Keratinocyte (primary cell): ENCODE measurements around the gene SLC9C2. TPM values are rescaled to one million over a fixed set of nuclear protein-coding genes. Genes with fewer than 3 reads are reported as not detected.

ENCODE experiments used
- DNase-seq: peaks from one replicate; pipeline ENCODE4 v3.0.0-alpha.2; 2011; ENCODE audit warnings: low read depth, missing footprints, low spot score
- FAIRE-seq: peaks from 2 replicates; lab custom pipeline; 2011; peaks lifted over from hg19 to GRCh38; lab: Jason Lieb, UNC
- H2AFZ ChIP-seq: 2 replicates; pipeline ENCODE4 v1.6.0; 2012; ENCODE audit warnings: low read length, control low read depth, inconsistent platforms; ENCODE audit not compliant: control insufficient read depth
- H3K27ac ChIP-seq: 2 replicates; pipeline ENCODE4 v1.5.1; 2011; ENCODE audit warnings: low read length; ENCODE audit not compliant: control insufficient read depth, insufficient read depth
- H3K27me3 ChIP-seq: 3 replicates; pipeline ENCODE4 v1.6.0; 2011; ENCODE audit warnings: low read length; ENCODE audit not compliant: control insufficient read depth, insufficient read depth; ENCODE audit errors: extremely low read depth
- H3K36me3 ChIP-seq, 2 experiments: 2 replicates in 1 of 2; 3 replicates in 1 of 2; pipeline ENCODE4 v1.5.1; 2011; ENCODE audit warnings: low read length in 2 of 2, mild to moderate bottlenecking in 1 of 2; ENCODE audit not compliant: control insufficient read depth in 2 of 2, insufficient read depth in 2 of 2; ENCODE audit errors: extremely low read depth in 1 of 2
- H3K4me1 ChIP-seq: 3 replicates; pipeline ENCODE4 v1.5.1; 2011; ENCODE audit warnings: low read length; ENCODE audit not compliant: control insufficient read depth, insufficient read depth; ENCODE audit errors: extremely low read depth
- H3K4me2 ChIP-seq: 3 replicates; pipeline ENCODE4 v1.6.0; 2011; ENCODE audit warnings: low read depth, low read length; ENCODE audit not compliant: control insufficient read depth, insufficient read depth; ENCODE audit errors: extremely low read depth
- H3K4me3 ChIP-seq, 3 experiments: fragments of 200-600 bp in 1 of 3; sonication (generic) in 1 of 3; 2 replicates in 2 of 3; 3 replicates in 1 of 3; pipeline ENCODE4 v1.5.1; 2011 to 2016; ENCODE audit warnings: low read length in 3 of 3, mild to moderate bottlenecking in 3 of 3, control low read depth in 2 of 3, inconsistent platforms in 1 of 3, low read depth in 1 of 3, mixed read lengths in 1 of 3, mixed run types in 1 of 3, moderate library complexity in 1 of 3; ENCODE audit not compliant: control insufficient read depth in 2 of 3, insufficient read depth in 2 of 3; ENCODE audit errors: extremely low read depth in 1 of 3
- H3K79me2 ChIP-seq: 2 replicates; pipeline ENCODE4 v1.6.0; 2012; ENCODE audit warnings: low read length; ENCODE audit not compliant: control insufficient read depth, insufficient read depth
- H3K9ac ChIP-seq: 3 replicates; pipeline ENCODE4 v1.6.0; 2011; ENCODE audit warnings: low read length; ENCODE audit not compliant: control insufficient read depth, insufficient read depth; ENCODE audit errors: extremely low read depth
- H3K9me1 ChIP-seq: 3 replicates; pipeline ENCODE4 v1.6.0; 2011; ENCODE audit warnings: low read length; ENCODE audit not compliant: control insufficient read depth, insufficient read depth; ENCODE audit errors: extremely low read depth
- H3K9me3 ChIP-seq: 2 replicates; pipeline ENCODE4 v1.5.1; 2012; ENCODE audit warnings: low read depth, low read length; ENCODE audit not compliant: control insufficient read depth
- H4K20me1 ChIP-seq: 3 replicates; pipeline ENCODE4 v1.6.0; 2011; ENCODE audit warnings: low read length; ENCODE audit not compliant: control insufficient read depth, insufficient read depth; ENCODE audit errors: extremely low read depth
- EZH2 ChIP-seq: IDR thresholded peaks from one replicate; pipeline ENCODE4 v1.6.1; 2012; ENCODE audit warnings: inconsistent platforms, mild to moderate bottlenecking, low read length, moderate library complexity
- dilution Hi-C: fragments of 300-500 bp; cut with MboI; formaldehyde crosslinking; loops from one replicate; pipeline ENCODE4 v1.7.0; 2020; ENCODE audit warnings: low sequenced_read_pairs; ENCODE audit not compliant: extremely low pct_ligation_motif_present
- polyA plus RNA-seq, 5 experiments: library from polyadenylated mRNA; depleted of rRNA in 3 of 5; stranded (reverse) in 3 of 5; stranded (forward) in 1 of 5; unstranded in 1 of 5; fragments of >200 nt; gene quantifications; 1 replicate in 1 of 5; 2 replicates in 3 of 5; 3 replicates in 1 of 5; pipeline versions ENCODE4 v1.2.1 to v1.2.3, GENCODE V29; 2011 to 2012; ENCODE audit warnings: missing spikeins in 2 of 5, low read depth in 1 of 5, low replicate concordance in 1 of 5
- TF ChIP-seq, protein P1 (sequence below), 3 experiments: IDR thresholded peaks in 1 of 3; conservative IDR thresholded peaks in 1 of 3; optimal IDR thresholded peaks in 1 of 3; 2 replicates in 2 of 3; 3 replicates in 1 of 3; pipeline versions ENCODE3 to v1.5.1; 2011; ENCODE audit warnings: low read length in 3 of 3, mild to moderate bottlenecking in 3 of 3, moderate library complexity in 2 of 3, control low read depth in 1 of 3, inconsistent platforms in 1 of 3; ENCODE audit not compliant: insufficient read depth in 2 of 3; ENCODE audit errors: extremely low read depth in 1 of 3

SLC9C2 gene
- polyA plus RNA-seq, 1 donor (not counting 4 experiments of a cell fraction or from before 2014, with no cell fraction given), result not detected

DNA sequence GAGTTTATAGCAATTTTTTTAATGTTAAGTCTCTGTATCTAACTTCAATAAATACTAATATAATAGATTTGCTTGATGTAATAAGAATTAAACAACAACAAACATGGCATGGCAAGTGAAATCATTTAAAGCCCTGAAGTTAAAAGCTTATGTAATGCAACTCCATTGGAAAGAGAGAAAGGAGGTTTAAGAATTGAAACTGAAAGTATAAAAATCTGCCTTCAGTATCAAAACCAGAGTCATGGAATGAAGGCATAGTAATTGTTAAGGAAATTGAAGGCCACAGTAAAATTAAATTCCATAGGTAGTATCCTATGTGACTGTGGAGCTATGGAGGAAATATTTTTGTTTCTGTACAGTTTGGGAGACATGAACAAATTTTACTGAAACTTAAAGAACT lies 70.6 kb downstream of the SLC9C2 start:
- no peak for TF ChIP-seq EZH2
- TF ChIP-seq, protein P1, sequence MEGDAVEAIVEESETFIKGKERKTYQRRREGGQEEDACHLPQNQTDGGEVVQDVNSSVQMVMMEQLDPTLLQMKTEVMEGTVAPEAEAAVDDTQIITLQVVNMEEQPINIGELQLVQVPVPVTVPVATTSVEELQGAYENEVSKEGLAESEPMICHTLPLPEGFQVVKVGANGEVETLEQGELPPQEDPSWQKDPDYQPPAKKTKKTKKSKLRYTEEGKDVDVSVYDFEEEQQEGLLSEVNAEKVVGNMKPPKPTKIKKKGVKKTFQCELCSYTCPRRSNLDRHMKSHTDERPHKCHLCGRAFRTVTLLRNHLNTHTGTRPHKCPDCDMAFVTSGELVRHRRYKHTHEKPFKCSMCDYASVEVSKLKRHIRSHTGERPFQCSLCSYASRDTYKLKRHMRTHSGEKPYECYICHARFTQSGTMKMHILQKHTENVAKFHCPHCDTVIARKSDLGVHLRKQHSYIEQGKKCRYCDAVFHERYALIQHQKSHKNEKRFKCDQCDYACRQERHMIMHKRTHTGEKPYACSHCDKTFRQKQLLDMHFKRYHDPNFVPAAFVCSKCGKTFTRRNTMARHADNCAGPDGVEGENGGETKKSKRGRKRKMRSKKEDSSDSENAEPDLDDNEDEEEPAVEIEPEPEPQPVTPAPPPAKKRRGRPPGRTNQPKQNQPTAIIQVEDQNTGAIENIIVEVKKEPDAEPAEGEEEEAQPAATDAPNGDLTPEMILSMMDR (optimal IDR thresholded peaks at IDR 0.05 in 1 of 3, IDR thresholded peaks at IDR 0.05 in 1 of 3, conservative IDR thresholded peaks at IDR 0.05 in 1 of 3; ENCODE audit: extremely low read depth in 1 of 3, insufficient read depth in 2 of 3, low read length in 3 of 3), result no peak
- no peaks in the 10 kb centered on the region for H3K4me1 ChIP-seq
- no peaks in the 10 kb centered on the region for H3K9me1 ChIP-seq
- FAIRE-seq (no peak), DNase-seq (no peak)
- no peaks in the 10 kb centered on the region for H3K36me3 ChIP-seq
- H3K79me2 ChIP-seq, result no peaks in the 10 kb centered on the region
- no peaks in the 10 kb centered on the region for H4K20me1 ChIP-seq
- dilution Hi-C loops, result no loop called here
- peak overlapping the region; percentile 43 for H2AFZ ChIP-seq
- H3K9ac ChIP-seq, result no peak overlapping the region
- no peaks in the 10 kb centered on the region for H3K9me3 ChIP-seq
- no peak overlapping the region for H3K4me3 ChIP-seq
- no peak overlapping the region for H3K27ac ChIP-seq
- no peaks in the 10 kb centered on the region for H3K27me3 ChIP-seq
- no peak overlapping the region for H3K4me2 ChIP-seq

DNA sequence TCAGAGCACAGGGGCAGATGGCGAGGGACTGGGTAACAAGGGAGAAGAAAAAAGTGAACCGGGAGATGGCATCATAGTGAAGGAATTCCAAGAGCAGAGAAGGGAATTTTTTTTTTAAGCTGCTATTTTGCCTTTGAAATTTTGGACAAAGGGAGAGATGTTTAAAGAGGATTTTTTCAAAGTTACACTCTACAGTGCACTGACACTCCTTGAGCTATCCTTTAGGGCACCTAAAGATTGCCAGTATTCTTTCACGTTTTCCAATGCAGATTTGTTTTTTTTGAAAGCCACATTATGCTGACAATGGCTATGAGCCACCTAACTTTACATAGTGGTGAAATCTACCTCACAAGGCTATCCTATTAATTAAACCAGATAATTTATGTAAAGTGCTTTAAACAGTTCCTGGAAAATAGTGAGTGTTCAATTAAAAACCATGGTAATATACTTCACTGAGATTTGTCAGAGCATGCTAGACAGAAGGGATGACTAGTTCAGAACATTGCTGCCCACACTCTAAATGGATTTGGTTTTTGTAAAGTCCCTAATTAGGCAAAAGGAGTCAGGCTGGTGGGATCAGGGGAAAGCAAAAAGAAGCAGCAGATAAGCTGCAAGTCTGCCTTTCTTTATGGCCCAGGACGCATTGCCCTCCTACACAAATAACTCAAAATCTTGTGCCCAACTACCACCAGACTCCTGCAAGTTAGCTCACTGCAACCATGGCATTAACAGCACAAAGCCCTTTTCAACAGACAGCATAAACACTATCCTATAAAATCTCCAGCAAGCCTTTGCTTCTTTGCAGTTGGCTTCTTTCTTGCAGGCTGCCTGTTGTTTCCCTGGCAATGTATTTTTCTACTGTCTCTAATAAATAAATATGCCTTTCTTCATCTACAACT lies 71.8 kb downstream of the SLC9C2 start:
- Histone ChIP-seq H3K79me2 (no peaks in the 10 kb centered on the region), H3K4me2 (no peak overlapping the region), H3K36me3 (no peaks in the 10 kb centered on the region), H2AFZ (no peak overlapping the region), H3K4me3 (no peak overlapping the region), H4K20me1 (no peaks in the 10 kb centered on the region), H3K9me3 (no peaks in the 10 kb centered on the region), H3K27me3 (no peaks in the 10 kb centered on the region), H3K4me1 (no peaks in the 10 kb centered on the region), H3K9ac (no peak overlapping the region), H3K9me1 (no peaks in the 10 kb centered on the region), H3K27ac (no peak overlapping the region)
- DNase-seq (no peak), FAIRE-seq (no peak)
- TF ChIP-seq EZH2, result no peak
- TF ChIP-seq, protein P1 (optimal IDR thresholded peaks at IDR 0.05 in 1 of 3, IDR thresholded peaks at IDR 0.05 in 1 of 3, conservative IDR thresholded peaks at IDR 0.05 in 1 of 3; ENCODE audit: extremely low read depth in 1 of 3, insufficient read depth in 2 of 3, low read length in 3 of 3), result no peak
- dilution Hi-C loops, result no loop called here
